Measurements from ENCODE around the gene SLF1.

DNA sequence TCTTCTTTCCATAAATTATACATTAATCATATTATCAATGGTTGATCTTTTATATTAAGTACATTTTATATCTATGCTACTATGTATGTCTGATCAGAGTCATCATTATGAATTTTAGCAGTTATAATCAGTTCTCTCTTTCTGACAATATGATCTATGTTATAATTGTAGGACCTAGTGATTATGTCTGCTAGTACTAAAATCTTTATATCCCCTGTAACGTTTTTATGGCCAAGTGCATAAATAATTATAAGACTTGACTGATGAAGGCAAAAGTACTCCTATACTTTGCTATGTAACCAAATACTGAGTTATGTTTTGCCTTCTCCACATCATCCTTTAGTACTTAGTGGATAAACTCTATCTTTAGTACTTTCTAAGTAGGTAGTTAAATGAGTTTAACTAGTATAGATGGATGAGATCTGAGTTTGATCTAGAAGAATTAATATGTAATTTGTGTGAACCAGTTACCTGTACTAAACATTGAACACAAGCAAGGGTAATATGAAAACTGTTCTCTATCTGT, 75.4 kb downstream of the SLF1 start:
- no peak for TF ChIP-seq POLR2A (IDR thresholded peaks at IDR 0.05; ENCODE audit: low read length)
- TF ChIP-seq GATA1 (IDR thresholded peaks at IDR 0.05; ENCODE audit: low read depth, low read length): no peak

Measured in erythroblast (primary cell).